Calu3 (cell line): ENCODE measurements around the gene VIL1. TPM values are rescaled to one million over a fixed set of nuclear protein-coding genes. Genes with fewer than 3 reads are reported as not detected.

Experiments used
- BruUV-seq: library from RNA; stranded (reverse); fragments of 400-500 nt; replicated peaks from 2 replicates; lab custom pipeline; 2021; lab: Mats Ljungman, UMichigan
- CTCF ChIA-PET: fragments of 300-600 bp; sonication (Branson Sonifier 250); formaldehyde crosslinking; loops from one replicate; lab custom pipeline; 2022; ENCODE audit warnings: antibody characterized with exemption; lab: Charles Lee
- DNase-seq: peaks from one replicate; pipeline ENCODE4 v3.0.0; 2022
- H3K27ac Mint-ChIP-seq: one replicate; pipeline ENCODE4 v1.8.0; 2022; ENCODE audit warnings: mixed read lengths; ENCODE audit not compliant: unreplicated experiment
- H3K27me3 Mint-ChIP-seq: one replicate; pipeline ENCODE4 v1.8.0; 2022; ENCODE audit warnings: mixed read lengths; ENCODE audit not compliant: unreplicated experiment
- H3K36me3 Mint-ChIP-seq: one replicate; pipeline ENCODE4 v1.8.0; 2022; ENCODE audit warnings: mild to moderate bottlenecking, moderate library complexity, mixed read lengths; ENCODE audit not compliant: insufficient read depth, unreplicated experiment
- H3K4me1 Mint-ChIP-seq: one replicate; pipeline ENCODE4 v1.8.0; 2022; ENCODE audit warnings: mild to moderate bottlenecking, low read depth, mixed read lengths; ENCODE audit not compliant: unreplicated experiment
- H3K4me3 Mint-ChIP-seq: one replicate; pipeline ENCODE4 v1.8.0; 2022; ENCODE audit warnings: mild to moderate bottlenecking, low read depth, moderate library complexity, mixed read lengths; ENCODE audit not compliant: unreplicated experiment
- H3K9me3 Mint-ChIP-seq: one replicate; pipeline ENCODE4 v1.8.0; 2022; ENCODE audit warnings: low read depth, mixed read lengths; ENCODE audit not compliant: unreplicated experiment
- intact Hi-C: fragments of 100-400 bp; cut with micrococcal nuclease; formaldehyde crosslinking; loops from one replicate; pipeline ENCODE4 v1.10.0; 2022; ENCODE audit not compliant: unreplicated experiment
- total RNA-seq: library from RNA; stranded (reverse); gene quantifications from 2 replicates; pipeline ENCODE4 v1.2.3, GENCODE V29; 2022
- TF ChIP-seq, protein P1 (sequence below): fragments of 200-600 bp; IDR thresholded peaks from one replicate; pipeline ENCODE4 v1.8.0; 2022; ENCODE audit warnings: antibody characterized with exemption; ENCODE audit not compliant: unreplicated experiment

VIL1 gene
- total RNA-seq, 1 experiment from 2014 or later, result 9.0 TPM

- H3K9me3 Mint-ChIP-seq, result no peaks in the 10 kb centered on the region
- BruUV-seq, result no TSS peak
- peaks cover 12% of the 10 kb centered on the region for H3K4me1 Mint-ChIP-seq
- H3K4me3 Mint-ChIP-seq, result peak overlapping the region; percentile 33
- H3K36me3 Mint-ChIP-seq, result peaks cover 11% of the 10 kb centered on the region
- peak overlapping the region; percentile 10 for H3K27ac Mint-ChIP-seq
- TF ChIP-seq, protein P1, sequence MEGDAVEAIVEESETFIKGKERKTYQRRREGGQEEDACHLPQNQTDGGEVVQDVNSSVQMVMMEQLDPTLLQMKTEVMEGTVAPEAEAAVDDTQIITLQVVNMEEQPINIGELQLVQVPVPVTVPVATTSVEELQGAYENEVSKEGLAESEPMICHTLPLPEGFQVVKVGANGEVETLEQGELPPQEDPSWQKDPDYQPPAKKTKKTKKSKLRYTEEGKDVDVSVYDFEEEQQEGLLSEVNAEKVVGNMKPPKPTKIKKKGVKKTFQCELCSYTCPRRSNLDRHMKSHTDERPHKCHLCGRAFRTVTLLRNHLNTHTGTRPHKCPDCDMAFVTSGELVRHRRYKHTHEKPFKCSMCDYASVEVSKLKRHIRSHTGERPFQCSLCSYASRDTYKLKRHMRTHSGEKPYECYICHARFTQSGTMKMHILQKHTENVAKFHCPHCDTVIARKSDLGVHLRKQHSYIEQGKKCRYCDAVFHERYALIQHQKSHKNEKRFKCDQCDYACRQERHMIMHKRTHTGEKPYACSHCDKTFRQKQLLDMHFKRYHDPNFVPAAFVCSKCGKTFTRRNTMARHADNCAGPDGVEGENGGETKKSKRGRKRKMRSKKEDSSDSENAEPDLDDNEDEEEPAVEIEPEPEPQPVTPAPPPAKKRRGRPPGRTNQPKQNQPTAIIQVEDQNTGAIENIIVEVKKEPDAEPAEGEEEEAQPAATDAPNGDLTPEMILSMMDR, result no peak
- CTCF ChIA-PET, result interaction anchor here (0.6 to 1.6 kb wide), 6 partner anchors 9 to 336 kb away, joined by 3 to 6 read pairs (median 4); partner anchors contain the start of gene CATIP
- DNase-seq, result no peak
- intact Hi-C loops, result no loop called here
- peaks cover 11% of the 10 kb centered on the region for H3K27me3 Mint-ChIP-seq
Measured at GRCh38 chr2:218387369-218388194, 31.3 kb upstream of the VIL1 start.

GRCh38 chr2:218389333-218390150 lies 29.4 kb upstream of the VIL1 start:
- no TSS peak for BruUV-seq
- H3K36me3 Mint-ChIP-seq, result peaks cover 16% of the 10 kb centered on the region
- no peak for DNase-seq
- CTCF ChIA-PET, result no interaction called here
- H3K27me3 Mint-ChIP-seq, result no peaks in the 10 kb centered on the region
- peak overlapping the region; percentile 60 for H3K27ac Mint-ChIP-seq
- TF ChIP-seq, protein P1, result no peak
- H3K4me3 Mint-ChIP-seq, result no peak overlapping the region
- intact Hi-C loops, result loop anchor here (10.0 kb wide), 1 partner anchor 205 kb away; no protein-coding TSS in a partner anchor
- H3K9me3 Mint-ChIP-seq, result no peaks in the 10 kb centered on the region
- peaks cover 12% of the 10 kb centered on the region for H3K4me1 Mint-ChIP-seq

DNA sequence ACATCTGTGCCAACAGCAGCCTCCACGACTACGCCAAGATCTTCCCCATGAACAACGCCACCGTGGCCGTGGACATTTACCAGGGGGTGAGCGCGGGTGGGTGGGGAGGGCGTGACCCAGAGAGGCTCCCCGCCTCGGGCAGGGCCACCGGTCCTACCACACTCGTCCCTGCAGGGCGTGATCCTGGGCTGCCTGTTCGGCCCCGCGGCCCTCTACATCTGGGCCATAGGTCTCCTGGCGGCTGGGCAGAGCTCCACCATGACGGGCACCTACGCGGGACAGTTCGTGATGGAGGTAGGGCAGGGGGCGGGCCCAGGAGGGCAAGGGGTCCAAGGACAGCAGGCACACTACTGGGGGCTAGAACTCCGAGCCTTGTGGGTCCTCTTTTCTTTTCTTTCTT lies 27.7 kb upstream of the VIL1 start:
- Mint-ChIP-seq H3K27me3 (no peaks in the 10 kb centered on the region), H3K4me1 (peaks cover 20% of the 10 kb centered on the region), H3K9me3 (no peaks in the 10 kb centered on the region), H3K4me3 (no peak overlapping the region), H3K36me3 (peaks cover 23% of the 10 kb centered on the region), H3K27ac (no peak overlapping the region)
- no peak for DNase-seq
- intact Hi-C loops, result loop anchor here (10.0 kb wide), 1 partner anchor 206 kb away; no protein-coding TSS in a partner anchor
- no TSS peak for BruUV-seq
- CTCF ChIA-PET, result no interaction called here
- TF ChIP-seq, protein P1, result no peak

DNA sequence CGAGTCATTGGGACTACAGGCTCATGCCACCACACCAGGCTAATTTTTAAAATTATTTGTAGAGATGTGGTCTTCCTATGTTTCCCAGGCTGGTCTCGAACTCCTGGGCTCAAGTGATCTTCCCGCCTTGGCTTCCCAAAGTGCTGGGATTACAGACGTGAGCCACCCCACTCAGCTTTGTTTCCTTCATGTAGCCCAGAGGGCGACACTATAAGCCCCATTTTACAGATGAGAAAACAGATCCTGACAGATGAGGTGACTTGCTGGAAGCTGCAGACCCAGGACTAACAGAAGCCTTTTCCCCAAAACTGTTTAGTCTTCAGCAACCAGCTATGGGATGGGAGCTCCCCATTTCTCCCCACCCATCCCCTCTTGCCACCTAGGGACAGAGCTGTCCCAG lies 26.5 kb upstream of the VIL1 start:
- Mint-ChIP-seq H3K27ac (no peak overlapping the region), H3K27me3 (no peaks in the 10 kb centered on the region), H3K4me3 (no peak overlapping the region), H3K36me3 (peaks cover 36% of the 10 kb centered on the region), H3K9me3 (no peaks in the 10 kb centered on the region), H3K4me1 (peaks cover 20% of the 10 kb centered on the region)
- no peak for DNase-seq
- CTCF ChIA-PET, result no interaction called here
- TF ChIP-seq, protein P1, result no peak
- intact Hi-C loops, result loop anchor here (10.0 kb wide), 1 partner anchor 208 kb away; no protein-coding TSS in a partner anchor
- no TSS peak for BruUV-seq
